ENCODE data around the gene ARIH2.

DNA sequence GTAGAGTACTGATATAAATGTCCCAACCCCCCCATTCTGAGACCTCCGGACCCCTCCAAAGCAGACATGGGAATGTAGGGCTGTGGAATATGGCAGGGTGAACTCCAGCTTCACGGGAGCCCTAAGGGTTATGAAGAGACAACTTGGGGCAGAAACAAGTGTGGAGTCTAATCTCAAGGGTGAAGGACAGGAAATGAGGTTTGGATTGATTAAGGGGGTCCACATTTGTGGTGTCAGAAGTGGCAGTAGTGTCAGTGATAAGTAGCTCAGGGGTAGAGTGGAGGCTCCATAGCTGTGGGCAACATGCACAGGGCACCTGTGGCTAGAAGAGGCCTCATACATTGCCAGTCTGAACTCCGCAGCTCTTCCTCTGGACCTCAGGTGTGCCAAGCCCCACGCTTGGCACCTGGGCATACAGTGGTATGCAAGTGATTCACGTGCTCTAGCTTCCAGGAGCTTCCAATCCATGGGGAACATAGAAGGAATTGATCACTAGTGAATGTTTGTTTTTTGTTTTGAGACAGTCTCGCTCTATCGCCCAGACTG, 67.3 kb downstream of the ARIH2 start:
- TF ChIP-seq POLR2A (IDR thresholded peaks at IDR 0.05; ENCODE audit: low read length) (no peak), GATA1 (IDR thresholded peaks at IDR 0.05; ENCODE audit: low read depth, low read length) (no peak)

All from erythroblast (primary cell).